Heart left ventricle (tissue), 16 donors: ENCODE measurements around the gene DRC1. TPM values are rescaled to one million over a fixed set of nuclear protein-coding genes. Genes with fewer than 3 reads are reported as not detected.

Experiments
- ATAC-seq, 4 donors: fragments of 200-7000 bp; cut with Tn5 transposase; one replicate each; pipeline ENCODE4 v1.9.1; 2020 to 2022; ENCODE audit warnings: moderate library complexity in 4 of 4, mild to moderate bottlenecking in 3 of 4, moderate number of reproducible peaks in 1 of 4
- DNase-seq, 5 donors: peaks; one replicate each; pipeline ENCODE4 v3.0.0-alpha.2; 2020
- H3K27ac ChIP-seq, 12 donors: fragments of 200-600 bp; sonication (generic) in 4 of 12; one replicate each; pipeline versions ENCODE4 v1.5.0 to v1.8.0; 2016 to 2022; ENCODE audit warnings: mild to moderate bottlenecking in 2 of 12
- H3K27me3 ChIP-seq, 9 donors: fragments of 200-600 bp; sonication (generic) in 2 of 9; one replicate each; pipeline versions ENCODE4 v1.5.1 to v1.8.0; 2016 to 2022; ENCODE audit warnings: mild to moderate bottlenecking in 3 of 9
- H3K36me3 ChIP-seq, 9 donors: fragments of 200-600 bp; sonication (generic) in 2 of 9; one replicate each; pipeline versions ENCODE4 v1.5.0 to v1.8.0; 2018 to 2022; ENCODE audit warnings: mild to moderate bottlenecking in 2 of 9
- H3K4me1 ChIP-seq, 12 donors: fragments of 200-600 bp; sonication (generic) in 4 of 12; one replicate each; pipeline versions ENCODE4 v1.5.0 to v1.8.0; 2016 to 2022; ENCODE audit warnings: mild to moderate bottlenecking in 3 of 12
- H3K4me3 ChIP-seq, 12 donors: fragments of 200-600 bp; sonication (generic) in 4 of 12; one replicate each; pipeline versions ENCODE4 v1.5.0 to v1.8.0; 2017 to 2022; ENCODE audit warnings: mild to moderate bottlenecking in 9 of 12, moderate library complexity in 4 of 12
- H3K9me3 ChIP-seq, 12 donors: fragments of 200-600 bp; sonication (generic) in 4 of 12; one replicate each; pipeline versions ENCODE4 v1.5.0 to v1.8.0; 2016 to 2022; ENCODE audit warnings: mild to moderate bottlenecking in 1 of 12
- CTCF ChIP-seq, 12 donors: fragments of 200-600 bp; sonication (generic) in 4 of 12; IDR thresholded peaks; one replicate each; pipeline versions ENCODE4 v1.5.0 to v1.8.0; 2018 to 2022; ENCODE audit warnings: antibody characterized with exemption in 12 of 12, mild to moderate bottlenecking in 5 of 12
- POLR2A ChIP-seq, 2 donors: fragments of 450-650 bp; IDR thresholded peaks; one replicate each; pipeline ENCODE4 v1.6.1; 2017; ENCODE audit warnings: antibody characterized with exemption in 2 of 2, mild to moderate bottlenecking in 2 of 2, moderate library complexity in 2 of 2
- WGBS, 4 donors: extraction: QIAGEN DNeasy Blood & Tissue Kit in 2 of 4; methylation state at CpG; one replicate each; pipeline versions ENCODE4 v1.1.5 to v1.1.7; 2013 to 2018; 5-methylcytosine and 5-hydroxymethylcytosine counted together
- intact Hi-C, 10 donors: fragments of 100-400 bp; cut with DNase I; formaldehyde crosslinking; loops; one replicate each; pipeline versions ENCODE4 v1.11.1 to v1.14.2; 2022
- polyA plus RNA-seq, 2 donors: library from polyadenylated mRNA; stranded (reverse); fragments of 200-250 nt; gene quantifications; one replicate each; pipeline ENCODE4 v1.2.3, GENCODE V29; 2013
- total RNA-seq, 9 donors: library from RNA; depleted of rRNA in 2 of 9; stranded (reverse); fragments of >200 nt in 2 of 9; fragmentation: NEBNext Ultra II Directional in 3 of 9; extraction: Animal tissue kit (Norgen Biotek cat#: 25700) in 3 of 9; gene quantifications; one replicate each; pipeline versions ENCODE4 v1.1.0 to v1.2.4, GENCODE V29; 2016 to 2023
- donor health status: ischemic (EF 13 %, LVEDD 7.1; RV severe dilation, severe dysfunction).
- donor health status: healthy with polysubstance abuse.
- donor health status: DM: no; HTN: yes; CAD: no.
- donor health status: DM: no; HTN: no; CAD: no.
- donor health status: ischemic (EF 25% LVEDD 6.9; RV normal size, moderate dysfunction).
- donor health status: ischemic (EF 25% LVEDD 5.7; RV mildly dilated, moderate dysfunction).
- donor health status: healthy.
- donor health status: DM: yes; HTN: yes; CAD: no.
- donor health status: ischemic (EF 35%, LVEDD 5.7; RV mildly dilated, moderate dysfunction).
- donor health status: nonischemic (EF 11% LVEDD 7.7; RV severe dilation, severe dysfunction).
- donor health status: DM: yes; HTN: yes; CAD: no.
- donor health status: PGD.
- donor health status: ischemic (EF 29% LVEDD 5.4; RV normal size, mild dysfunction).
- donor health status: nonischemic (EF 23%, LVEDD 6.1; RV moderate dilation, normal function).

Gene DRC1
- total and polyA plus RNA-seq, 11 donors: 0.15 to 0.73 (median 0.44) TPM; not detected in 8

GRCh38 chr2:26457695-26458364, 56.1 kb downstream of the DRC1 start:
- no peak for TF ChIP-seq POLR2A (IDR thresholded peaks at IDR 0.05)
- TF ChIP-seq CTCF (IDR thresholded peaks at IDR 0.05): no peak
- ATAC-seq (no peak), DNase-seq (no peak)
- Histone ChIP-seq H3K4me1 (peaks cover 0 to 19% (median 0%) of the 10 kb centered on the region in 12 donors), H3K36me3 (no peaks in the 10 kb centered on the region), H3K27ac (no peak overlapping the region), H3K9me3 (no peaks in the 10 kb centered on the region), H3K27me3 (no peaks in the 10 kb centered on the region), H3K4me3 (no peak overlapping the region)
- intact Hi-C loops: no loop called here
- WGBS, 4 donors: 77 to 89% (median 85%) methylated on average over 16 to 19 of the region's 19 CpGs

- intact Hi-C loops: no loop called here
- no peak overlapping the region for H3K27ac ChIP-seq
- H3K27me3 ChIP-seq: no peaks in the 10 kb centered on the region
- no peak for ATAC-seq
- WGBS, 4 donors: 88 to 92% (median 90%) methylated on average over 13 to 14 of the region's 14 CpGs
- H3K4me1 ChIP-seq: peaks cover 0 to 19% (median 0%) of the 10 kb centered on the region in 12 donors
- DNase-seq: no peak
- TF ChIP-seq POLR2A (IDR thresholded peaks at IDR 0.05): no peak
- H3K4me3 ChIP-seq: no peak overlapping the region
- no peaks in the 10 kb centered on the region for H3K9me3 ChIP-seq
- no peaks in the 10 kb centered on the region for H3K36me3 ChIP-seq
These were observed 56.8 kb downstream of the DRC1 start for GRCh38 chr2:26458365-26459042.

GRCh38 chr2:26459991-26460612, 58.4 kb downstream of the DRC1 start:
- 81 to 86% (median 82%) methylated on average over 13 to 15 of the region's 15 CpGs for WGBS, 4 donors
- intact Hi-C loops: no loop called here
- H3K4me1 ChIP-seq: peaks cover 0 to 19% (median 0%) of the 10 kb centered on the region in 12 donors
- ATAC-seq (no peak), DNase-seq (no peak)
- no peak overlapping the region for H3K27ac ChIP-seq
- TF ChIP-seq CTCF (IDR thresholded peaks at IDR 0.05) (no peak), POLR2A (IDR thresholded peaks at IDR 0.05) (no peak)
- H3K36me3 ChIP-seq: no peaks in the 10 kb centered on the region
- no peaks in the 10 kb centered on the region for H3K9me3 ChIP-seq
- H3K27me3 ChIP-seq: no peaks in the 10 kb centered on the region
- no peak overlapping the region for H3K4me3 ChIP-seq

GRCh38 chr2:26460613-26461031, 58.9 kb downstream of the DRC1 start:
- no peak for DNase-seq
- WGBS, 4 donors: 89 to 91% (median 89%) methylated on average over 2 to 19 of the region's 19 CpGs

More at GRCh38 chr2:26460613-26461031, 58.9 kb downstream of the DRC1 start:
- Histone ChIP-seq H3K4me1 (peaks cover 0 to 15% (median 0%) of the 10 kb centered on the region in 12 donors), H3K27me3 (no peaks in the 10 kb centered on the region), H3K4me3 (no peak overlapping the region), H3K27ac (no peak overlapping the region), H3K36me3 (no peaks in the 10 kb centered on the region), H3K9me3 (no peaks in the 10 kb centered on the region)
- no peak for ATAC-seq
- TF ChIP-seq POLR2A (IDR thresholded peaks at IDR 0.05): no peak
- no peak for TF ChIP-seq CTCF (IDR thresholded peaks at IDR 0.05)
- intact Hi-C loops: no loop called here
